ENCODE measurements around the gene TRIM38. TPM values are rescaled to one million over a fixed set of nuclear protein-coding genes. Genes with fewer than 3 reads are reported as not detected.

TRIM38 gene
- total RNA-seq, 1 donor from 2014 or later = 4.3 TPM

Other genes starting within 250 kb of the TRIM38 start
- 19.2 TPM for gene SLC17A4, start 208.1 kb upstream of the TRIM38 start, total RNA-seq
- 8.7 TPM for gene SLC17A1, start 130.8 kb upstream of the TRIM38 start, total RNA-seq
- gene SLC17A3, start 88.6 kb upstream of the TRIM38 start, total RNA-seq = 10.4 TPM
- 27.6 TPM for gene SLC17A2, start 32.1 kb upstream of the TRIM38 start, total RNA-seq
- gene HFE, start 124.6 kb downstream of the TRIM38 start, total RNA-seq = 14.1 TPM

All from left lobe of liver (tissue), 1 donor.